ENCODE data around the gene TFG. TPM values are rescaled to one million over a fixed set of nuclear protein-coding genes. Genes with fewer than 3 reads are reported as not detected.

Gene TFG
- total RNA-seq, 4 donors from 2014 or later, result 49.4 to 131 (median 66.8) TPM

DNA sequence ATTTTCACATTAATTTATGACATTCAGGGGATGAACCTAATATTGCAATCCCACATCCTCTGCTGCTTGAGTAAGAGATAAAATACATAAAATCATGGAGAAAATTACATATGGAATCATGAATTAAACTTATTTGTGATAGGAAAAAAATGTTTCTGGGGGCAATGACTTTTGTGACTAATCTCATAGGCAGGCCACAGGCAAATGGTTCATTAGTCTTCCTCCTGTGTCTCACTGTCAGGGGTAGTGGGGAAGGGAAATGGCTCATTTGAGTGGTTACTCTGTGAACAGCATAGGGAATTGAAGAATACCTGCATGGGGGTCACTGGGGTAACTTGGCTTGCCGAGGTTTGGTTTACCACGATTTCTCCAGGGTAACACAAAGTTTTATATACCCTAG, 72.0 kb downstream of the TFG start:
- TF ChIP-seq, protein P1, sequence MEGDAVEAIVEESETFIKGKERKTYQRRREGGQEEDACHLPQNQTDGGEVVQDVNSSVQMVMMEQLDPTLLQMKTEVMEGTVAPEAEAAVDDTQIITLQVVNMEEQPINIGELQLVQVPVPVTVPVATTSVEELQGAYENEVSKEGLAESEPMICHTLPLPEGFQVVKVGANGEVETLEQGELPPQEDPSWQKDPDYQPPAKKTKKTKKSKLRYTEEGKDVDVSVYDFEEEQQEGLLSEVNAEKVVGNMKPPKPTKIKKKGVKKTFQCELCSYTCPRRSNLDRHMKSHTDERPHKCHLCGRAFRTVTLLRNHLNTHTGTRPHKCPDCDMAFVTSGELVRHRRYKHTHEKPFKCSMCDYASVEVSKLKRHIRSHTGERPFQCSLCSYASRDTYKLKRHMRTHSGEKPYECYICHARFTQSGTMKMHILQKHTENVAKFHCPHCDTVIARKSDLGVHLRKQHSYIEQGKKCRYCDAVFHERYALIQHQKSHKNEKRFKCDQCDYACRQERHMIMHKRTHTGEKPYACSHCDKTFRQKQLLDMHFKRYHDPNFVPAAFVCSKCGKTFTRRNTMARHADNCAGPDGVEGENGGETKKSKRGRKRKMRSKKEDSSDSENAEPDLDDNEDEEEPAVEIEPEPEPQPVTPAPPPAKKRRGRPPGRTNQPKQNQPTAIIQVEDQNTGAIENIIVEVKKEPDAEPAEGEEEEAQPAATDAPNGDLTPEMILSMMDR (IDR thresholded peaks at IDR 0.05; ENCODE audit: low read depth), result no peak

DNA sequence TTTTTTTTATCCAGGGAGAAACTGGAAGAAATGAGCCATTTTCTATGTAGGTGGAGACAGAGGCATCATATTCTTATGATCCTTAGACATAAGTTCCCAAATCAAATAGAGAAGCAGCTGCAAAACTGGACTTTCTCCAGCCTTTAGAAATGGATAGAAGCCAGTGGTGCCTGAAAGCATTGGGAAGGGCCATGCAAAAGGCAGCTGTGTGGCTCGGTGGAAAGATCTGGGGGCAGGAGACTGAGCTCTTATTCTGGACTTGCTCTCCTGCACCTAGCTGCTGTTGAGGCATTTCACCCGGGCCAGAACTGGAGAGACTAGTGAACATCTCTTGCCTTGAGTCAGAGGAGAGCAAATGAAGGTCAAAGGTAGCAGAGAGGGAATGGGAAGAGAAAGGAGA, 73.1 kb downstream of the TFG start:
- TF ChIP-seq, protein P1 (IDR thresholded peaks at IDR 0.05; ENCODE audit: low read depth), result no peak

DNA sequence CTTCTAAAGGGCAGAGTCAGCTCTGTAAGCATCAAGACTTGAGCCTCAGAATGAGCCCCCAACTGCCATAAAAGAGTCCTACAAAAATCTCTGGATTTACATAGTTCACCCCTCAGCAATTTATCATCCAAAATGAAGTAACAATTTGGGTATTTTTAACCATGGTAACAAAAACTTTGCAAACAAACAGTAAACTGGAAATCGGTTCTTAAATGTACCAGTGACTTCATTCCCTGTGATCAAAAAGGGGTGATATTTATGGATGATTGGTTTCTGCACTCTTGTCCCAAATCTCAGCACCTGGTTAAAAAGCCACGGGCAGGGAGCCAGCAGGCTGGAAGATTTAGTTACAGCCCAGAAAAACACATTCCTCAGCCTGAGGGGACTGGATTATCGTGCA, 73.6 kb downstream of the TFG start:
- TF ChIP-seq, protein P1 (IDR thresholded peaks at IDR 0.05; ENCODE audit: low read depth), result no peak

DNA sequence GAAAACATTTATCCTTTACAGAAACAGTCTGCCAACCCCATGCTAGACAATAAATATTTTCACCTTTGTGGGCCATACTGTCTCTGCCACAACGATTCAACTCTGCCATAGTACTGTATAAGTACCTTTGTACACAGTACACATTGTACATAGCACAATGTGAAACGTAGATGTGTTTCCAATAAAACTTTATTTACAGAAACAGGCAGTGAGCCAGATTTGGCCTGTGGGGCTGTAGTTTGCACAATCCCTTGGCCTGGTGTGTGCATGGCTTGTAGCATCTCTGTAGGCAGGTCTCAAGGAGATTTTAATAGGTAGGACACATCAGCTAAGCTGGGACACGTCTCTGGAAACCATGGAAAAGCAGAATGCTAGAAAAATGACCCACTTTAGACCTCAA, 74.3 kb downstream of the TFG start:
- TF ChIP-seq, protein P1 (IDR thresholded peaks at IDR 0.05; ENCODE audit: low read depth), result no peak

DNA sequence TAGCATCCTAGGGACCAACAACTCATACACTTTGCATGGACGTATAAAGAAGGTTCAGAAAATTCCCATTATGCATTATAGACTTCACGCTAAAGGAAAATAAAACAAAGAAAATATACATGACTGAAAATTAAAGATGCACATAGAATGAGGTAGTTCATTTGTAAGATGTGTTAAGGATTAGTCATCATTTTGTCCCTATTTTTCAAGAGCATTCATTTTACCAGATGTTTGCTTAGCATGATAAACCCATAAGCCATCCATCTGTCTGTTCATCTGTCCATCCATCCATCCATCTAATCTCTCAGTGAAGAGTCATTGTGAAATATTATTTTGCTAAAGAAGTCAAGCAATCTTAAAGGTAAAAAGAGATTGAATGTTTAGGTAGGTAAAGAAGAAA, 80.3 kb downstream of the TFG start:
- TF ChIP-seq, protein P1 (IDR thresholded peaks at IDR 0.05; ENCODE audit: low read depth), result no peak

DNA sequence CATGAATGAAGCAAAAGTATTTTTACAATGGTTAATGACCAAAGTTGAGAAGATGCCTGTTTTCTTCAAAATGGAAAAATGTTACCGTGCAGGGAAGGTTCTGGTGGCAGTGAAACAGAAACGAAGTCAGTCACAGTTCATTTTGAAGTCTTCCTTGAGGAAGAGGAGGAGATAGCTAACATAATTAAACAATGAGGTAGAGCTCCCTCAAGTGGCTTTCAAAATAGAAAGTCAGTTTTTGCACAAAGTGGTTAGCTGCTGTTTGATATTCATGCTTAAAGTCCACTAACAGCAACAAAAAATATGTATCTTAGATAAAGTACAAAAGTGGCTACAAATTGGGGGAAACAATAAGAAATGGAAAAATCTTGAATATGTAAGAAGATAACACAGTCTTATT, 87.3 kb downstream of the TFG start:
- TF ChIP-seq, protein P1 (IDR thresholded peaks at IDR 0.05; ENCODE audit: low read depth), result no peak

DNA sequence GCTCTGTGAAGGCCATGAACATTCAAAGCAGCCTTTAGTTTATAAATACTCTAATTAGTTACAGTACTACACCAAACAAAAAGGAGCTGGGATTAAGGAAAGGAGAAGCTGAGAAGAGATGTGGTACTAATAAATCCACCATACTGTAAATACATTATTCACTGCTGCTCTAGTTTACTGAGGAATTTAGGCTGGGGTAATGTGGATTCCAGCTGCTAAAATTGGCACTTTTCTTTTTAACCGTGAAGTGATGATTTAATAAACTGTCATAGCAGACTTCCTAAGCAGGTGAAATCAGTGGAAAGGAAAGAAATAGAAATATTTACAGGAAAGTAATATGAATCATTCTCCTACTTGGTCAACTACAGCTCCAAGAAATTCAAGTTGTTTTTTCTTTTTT, 88.7 kb downstream of the TFG start:
- TF ChIP-seq, protein P1 (IDR thresholded peaks at IDR 0.05; ENCODE audit: low read depth), result no peak

Other genes starting within 250 kb of the TFG start
- 10 to 100 TPM; 12.2 to 22.2 (median 12.7) TPM for gene TMEM45A, start 216.9 kb upstream of the TFG start, total RNA-seq
- not detected for gene ADGRG7, start 99.9 kb upstream of the TFG start, total RNA-seq

Measured in subcutaneous adipose tissue (tissue), 4 donors.